HG03521 (cell line): ENCODE results near the gene KIAA1614.
"Not testable (repeated sequence)": the region's sequence is repeated elsewhere in the genome, so short reads cannot be mapped to it uniquely, and the experiment has no call there.

Experiments used
- ATAC-seq: cut with Tn5 transposase; IDR thresholded peaks from one replicate; pipeline ENCODE4 v1.9.1; 2021; ENCODE audit warnings: mild to moderate bottlenecking, moderate library complexity; ENCODE audit not compliant: unreplicated experiment

The KIAA1614 gene

GRCh38 chr1:180954005-180954800 is 41.5 kb downstream of the KIAA1614 start:
- ATAC-seq: peak; percentile 79

- ATAC-seq: no peak
These were observed 42.1 kb downstream of the KIAA1614 start for GRCh38 chr1:180954801-180955165.

- no peak for ATAC-seq
These were observed 43.4 kb downstream of the KIAA1614 start for GRCh38 chr1:180956028-180956640.

- not testable (repeated sequence) for ATAC-seq
These were observed 46.9 kb downstream of the KIAA1614 start for GRCh38 chr1:180959620-180960019.

GRCh38 chr1:180961622-180962021 is 48.9 kb downstream of the KIAA1614 start:
- no peak for ATAC-seq

- no peak for ATAC-seq
These were observed 49.5 kb downstream of the KIAA1614 start for GRCh38 chr1:180962178-180962577.

- ATAC-seq: no peak
These were observed 51.4 kb downstream of the KIAA1614 start for GRCh38 chr1:180964056-180964455.

- no peak for ATAC-seq
These were observed 51.9 kb downstream of the KIAA1614 start for GRCh38 chr1:180964595-180964994.

GRCh38 chr1:180966312-180966711 is 53.6 kb downstream of the KIAA1614 start:
- no peak for ATAC-seq

- no peak for ATAC-seq
These were observed 54.2 kb downstream of the KIAA1614 start for GRCh38 chr1:180966744-180967536.

- ATAC-seq: no peak
These were observed 54.9 kb downstream of the KIAA1614 start for GRCh38 chr1:180967558-180967957.

- ATAC-seq: not testable (repeated sequence)
These were observed 56.1 kb downstream of the KIAA1614 start for GRCh38 chr1:180968834-180969233.

- ATAC-seq: no peak
These were observed 56.7 kb downstream of the KIAA1614 start for GRCh38 chr1:180969434-180969833.

- ATAC-seq: no peak
These were observed 57.8 kb downstream of the KIAA1614 start for GRCh38 chr1:180970333-180971079.

- no peak for ATAC-seq
These were observed 58.7 kb downstream of the KIAA1614 start for GRCh38 chr1:180971273-180971997.

GRCh38 chr1:180973369-180973768 is 60.7 kb downstream of the KIAA1614 start:
- ATAC-seq: no peak

- ATAC-seq: no peak
These were observed 61.5 kb downstream of the KIAA1614 start for GRCh38 chr1:180974236-180974635.

GRCh38 chr1:180975551-180975950 is 62.9 kb downstream of the KIAA1614 start:
- no peak for ATAC-seq

GRCh38 chr1:180976191-180976590 is 63.5 kb downstream of the KIAA1614 start:
- no peak for ATAC-seq

- ATAC-seq: no peak
These were observed 64.1 kb downstream of the KIAA1614 start for GRCh38 chr1:180976732-180977357.
